Mammary epithelial cell (primary cell): ENCODE results near the gene RFX3.

ENCODE experiments used
- EZH2 ChIP-seq: IDR thresholded peaks from 2 replicates; pipeline ENCODE4 v1.6.1; 2012; ENCODE audit warnings: low read length, inconsistent platforms, borderline replicate concordance
- TF ChIP-seq, protein P1 (sequence below), 2 donors: IDR thresholded peaks in 1 of 2; conservative IDR thresholded peaks in 1 of 2; 2 replicates each; pipeline ENCODE4 v1.5.1; 2011 to 2012; ENCODE audit warnings: inconsistent platforms in 2 of 2, low read length in 2 of 2, mild to moderate bottlenecking in 2 of 2, control low read depth in 1 of 2, low read depth in 1 of 2; ENCODE audit not compliant: insufficient read depth in 1 of 2; ENCODE audit errors: extremely low read depth in 1 of 2

DNA sequence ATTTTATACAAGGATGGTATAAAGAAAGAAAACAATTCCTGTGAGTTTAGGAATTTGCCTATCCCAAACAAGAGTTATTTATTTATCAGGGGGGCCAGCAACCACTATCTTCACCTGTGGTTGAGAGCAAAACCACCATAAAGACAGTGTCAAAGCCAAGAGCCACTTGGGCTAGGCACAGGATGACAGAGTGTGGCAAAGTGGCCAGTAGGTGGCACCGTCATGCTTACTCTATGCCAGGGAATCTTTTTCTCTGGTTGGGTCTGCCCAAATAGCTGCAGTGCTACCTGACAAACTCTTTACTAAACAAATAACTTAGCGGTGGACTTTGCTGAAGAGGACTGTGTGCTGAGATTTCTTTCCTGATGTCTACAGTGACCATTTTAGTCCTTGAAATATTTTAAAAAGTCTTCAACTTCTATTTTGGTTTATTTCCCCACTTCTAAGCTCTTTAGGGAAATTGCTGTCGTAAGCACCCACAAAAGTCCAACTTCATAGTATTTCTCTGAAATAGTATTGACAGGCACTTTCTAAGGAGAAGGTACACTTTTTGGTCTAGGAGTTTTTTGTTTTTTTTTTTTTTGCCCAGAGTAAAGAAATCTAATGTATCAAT lies 285.0 kb downstream of the RFX3 start:
- TF ChIP-seq, protein P1, sequence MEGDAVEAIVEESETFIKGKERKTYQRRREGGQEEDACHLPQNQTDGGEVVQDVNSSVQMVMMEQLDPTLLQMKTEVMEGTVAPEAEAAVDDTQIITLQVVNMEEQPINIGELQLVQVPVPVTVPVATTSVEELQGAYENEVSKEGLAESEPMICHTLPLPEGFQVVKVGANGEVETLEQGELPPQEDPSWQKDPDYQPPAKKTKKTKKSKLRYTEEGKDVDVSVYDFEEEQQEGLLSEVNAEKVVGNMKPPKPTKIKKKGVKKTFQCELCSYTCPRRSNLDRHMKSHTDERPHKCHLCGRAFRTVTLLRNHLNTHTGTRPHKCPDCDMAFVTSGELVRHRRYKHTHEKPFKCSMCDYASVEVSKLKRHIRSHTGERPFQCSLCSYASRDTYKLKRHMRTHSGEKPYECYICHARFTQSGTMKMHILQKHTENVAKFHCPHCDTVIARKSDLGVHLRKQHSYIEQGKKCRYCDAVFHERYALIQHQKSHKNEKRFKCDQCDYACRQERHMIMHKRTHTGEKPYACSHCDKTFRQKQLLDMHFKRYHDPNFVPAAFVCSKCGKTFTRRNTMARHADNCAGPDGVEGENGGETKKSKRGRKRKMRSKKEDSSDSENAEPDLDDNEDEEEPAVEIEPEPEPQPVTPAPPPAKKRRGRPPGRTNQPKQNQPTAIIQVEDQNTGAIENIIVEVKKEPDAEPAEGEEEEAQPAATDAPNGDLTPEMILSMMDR (conservative IDR thresholded peaks at IDR 0.05 in 1 of 2, IDR thresholded peaks at IDR 0.05 in 1 of 2; ENCODE audit: extremely low read depth in 1 of 2, insufficient read depth in 1 of 2, low read depth in 1 of 2, low read length in 2 of 2), result peak; percentile 85 to 90
- no peak for TF ChIP-seq EZH2
